ENCODE results near the gene HM13. TPM values are rescaled to one million over a fixed set of nuclear protein-coding genes. Genes with fewer than 3 reads are reported as not detected.

Gene HM13
- total RNA-seq, 1 experiment from 2014 or later, result 103 TPM

DNA sequence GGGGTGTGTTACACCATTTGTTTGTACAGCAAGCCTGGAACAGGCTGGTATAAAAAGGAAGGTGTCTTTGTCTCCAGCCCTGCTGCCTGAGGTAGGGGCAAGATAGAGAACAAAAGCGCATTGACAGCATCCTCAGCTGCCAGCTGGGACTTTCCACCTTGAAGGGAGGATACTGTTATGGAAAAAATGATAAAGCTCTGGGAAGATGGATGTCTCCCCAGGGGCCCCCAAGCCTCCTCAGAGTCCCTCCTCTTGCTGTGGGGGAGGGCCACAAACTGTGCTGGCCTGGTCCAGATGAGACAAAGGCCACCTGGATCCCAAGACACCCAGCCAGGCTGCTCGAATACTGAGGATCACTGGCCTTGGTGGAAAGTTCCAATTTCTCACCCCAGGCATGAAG, 26.1 kb upstream of the HM13 start:
- Mint-ChIP-seq H3K9me3 (peaks cover 41% of the 10 kb centered on the region), H3K36me3 (peaks cover 13% of the 10 kb centered on the region), H3K4me3 (no peak overlapping the region), H3K4me1 (no peaks in the 10 kb centered on the region), H3K27me3 (ENCODE audit: low read depth) (peaks cover 46% of the 10 kb centered on the region), H3K27ac (no peak overlapping the region)
- POLR2A ChIA-PET, result no interaction called here
- no peak for DNase-seq (ENCODE audit: low spot score)
- CTCF ChIA-PET, result interaction anchor here (0.5 to 1.5 kb wide), 3 partner anchors 16 to 69 kb away, joined by 3 to 7 read pairs (median 4); no protein-coding TSS in a partner anchor
- TF ChIP-seq CREM (CRISPR knock-in tag; IDR thresholded peaks at IDR 0.05) (no peak), ZNF121 (CRISPR knock-in tag; IDR thresholded peaks at IDR 0.05) (no peak), JUN (CRISPR knock-in tag; IDR thresholded peaks at IDR 0.05) (no peak), OVOL2 (CRISPR knock-in tag; IDR thresholded peaks at IDR 0.05; ENCODE audit: borderline replicate concordance) (no peak), KAT7 (CRISPR knock-in tag; IDR thresholded peaks at IDR 0.05; ENCODE audit: borderline replicate concordance) (no peak), NR3C1 (CRISPR knock-in tag; conservative IDR thresholded peaks at IDR 0.05; ENCODE audit: low read depth) (no peak), MYBL2 (CRISPR knock-in tag; IDR thresholded peaks at IDR 0.05) (no peak), ESRRA (CRISPR knock-in tag; IDR thresholded peaks at IDR 0.05; ENCODE audit: borderline replicate concordance) (no peak), ZNF263 (CRISPR knock-in tag; IDR thresholded peaks at IDR 0.05; ENCODE audit: low read depth) (no peak), ZNF219 (CRISPR knock-in tag; IDR thresholded peaks at IDR 0.05; ENCODE audit: borderline replicate concordance) (no peak), IRF2 (CRISPR knock-in tag; IDR thresholded peaks at IDR 0.05; ENCODE audit: borderline replicate concordance, low read depth) (no peak), ZNF416 (CRISPR knock-in tag; IDR thresholded peaks at IDR 0.05) (no peak), RORB (CRISPR knock-in tag; IDR thresholded peaks at IDR 0.05) (no peak), TEAD1 (CRISPR knock-in tag; IDR thresholded peaks at IDR 0.05) (no peak)
- TF ChIP-seq, protein P1, sequence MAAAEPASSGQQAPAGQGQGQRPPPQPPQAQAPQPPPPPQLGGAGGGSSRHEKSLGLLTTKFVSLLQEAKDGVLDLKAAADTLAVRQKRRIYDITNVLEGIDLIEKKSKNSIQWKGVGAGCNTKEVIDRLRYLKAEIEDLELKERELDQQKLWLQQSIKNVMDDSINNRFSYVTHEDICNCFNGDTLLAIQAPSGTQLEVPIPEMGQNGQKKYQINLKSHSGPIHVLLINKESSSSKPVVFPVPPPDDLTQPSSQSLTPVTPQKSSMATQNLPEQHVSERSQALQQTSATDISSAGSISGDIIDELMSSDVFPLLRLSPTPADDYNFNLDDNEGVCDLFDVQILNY (CRISPR knock-in tag; IDR thresholded peaks at IDR 0.05), result no peak
- TF ChIP-seq, protein P2, sequence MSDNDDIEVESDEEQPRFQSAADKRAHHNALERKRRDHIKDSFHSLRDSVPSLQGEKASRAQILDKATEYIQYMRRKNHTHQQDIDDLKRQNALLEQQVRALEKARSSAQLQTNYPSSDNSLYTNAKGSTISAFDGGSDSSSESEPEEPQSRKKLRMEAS (CRISPR knock-in tag; IDR thresholded peaks at IDR 0.05), result no peak
- TF ChIP-seq, protein P3, sequence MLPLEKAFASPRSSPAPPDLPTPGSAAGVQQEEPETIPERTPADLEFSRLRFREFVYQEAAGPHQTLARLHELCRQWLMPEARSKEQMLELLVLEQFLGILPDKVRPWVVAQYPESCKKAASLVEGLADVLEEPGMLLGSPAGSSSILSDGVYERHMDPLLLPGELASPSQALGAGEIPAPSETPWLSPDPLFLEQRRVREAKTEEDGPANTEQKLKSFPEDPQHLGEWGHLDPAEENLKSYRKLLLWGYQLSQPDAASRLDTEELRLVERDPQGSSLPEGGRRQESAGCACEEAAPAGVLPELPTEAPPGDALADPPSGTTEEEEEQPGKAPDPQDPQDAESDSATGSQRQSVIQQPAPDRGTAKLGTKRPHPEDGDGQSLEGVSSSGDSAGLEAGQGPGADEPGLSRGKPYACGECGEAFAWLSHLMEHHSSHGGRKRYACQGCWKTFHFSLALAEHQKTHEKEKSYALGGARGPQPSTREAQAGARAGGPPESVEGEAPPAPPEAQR (CRISPR knock-in tag; IDR thresholded peaks at IDR 0.05), result no peak
- TF ChIP-seq, protein P4, sequence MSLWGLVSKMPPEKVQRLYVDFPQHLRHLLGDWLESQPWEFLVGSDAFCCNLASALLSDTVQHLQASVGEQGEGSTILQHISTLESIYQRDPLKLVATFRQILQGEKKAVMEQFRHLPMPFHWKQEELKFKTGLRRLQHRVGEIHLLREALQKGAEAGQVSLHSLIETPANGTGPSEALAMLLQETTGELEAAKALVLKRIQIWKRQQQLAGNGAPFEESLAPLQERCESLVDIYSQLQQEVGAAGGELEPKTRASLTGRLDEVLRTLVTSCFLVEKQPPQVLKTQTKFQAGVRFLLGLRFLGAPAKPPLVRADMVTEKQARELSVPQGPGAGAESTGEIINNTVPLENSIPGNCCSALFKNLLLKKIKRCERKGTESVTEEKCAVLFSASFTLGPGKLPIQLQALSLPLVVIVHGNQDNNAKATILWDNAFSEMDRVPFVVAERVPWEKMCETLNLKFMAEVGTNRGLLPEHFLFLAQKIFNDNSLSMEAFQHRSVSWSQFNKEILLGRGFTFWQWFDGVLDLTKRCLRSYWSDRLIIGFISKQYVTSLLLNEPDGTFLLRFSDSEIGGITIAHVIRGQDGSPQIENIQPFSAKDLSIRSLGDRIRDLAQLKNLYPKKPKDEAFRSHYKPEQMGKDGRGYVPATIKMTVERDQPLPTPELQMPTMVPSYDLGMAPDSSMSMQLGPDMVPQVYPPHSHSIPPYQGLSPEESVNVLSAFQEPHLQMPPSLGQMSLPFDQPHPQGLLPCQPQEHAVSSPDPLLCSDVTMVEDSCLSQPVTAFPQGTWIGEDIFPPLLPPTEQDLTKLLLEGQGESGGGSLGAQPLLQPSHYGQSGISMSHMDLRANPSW (CRISPR knock-in tag; conservative IDR thresholded peaks at IDR 0.05; ENCODE audit: low read depth), result no peak
- TF ChIP-seq, protein P5, sequence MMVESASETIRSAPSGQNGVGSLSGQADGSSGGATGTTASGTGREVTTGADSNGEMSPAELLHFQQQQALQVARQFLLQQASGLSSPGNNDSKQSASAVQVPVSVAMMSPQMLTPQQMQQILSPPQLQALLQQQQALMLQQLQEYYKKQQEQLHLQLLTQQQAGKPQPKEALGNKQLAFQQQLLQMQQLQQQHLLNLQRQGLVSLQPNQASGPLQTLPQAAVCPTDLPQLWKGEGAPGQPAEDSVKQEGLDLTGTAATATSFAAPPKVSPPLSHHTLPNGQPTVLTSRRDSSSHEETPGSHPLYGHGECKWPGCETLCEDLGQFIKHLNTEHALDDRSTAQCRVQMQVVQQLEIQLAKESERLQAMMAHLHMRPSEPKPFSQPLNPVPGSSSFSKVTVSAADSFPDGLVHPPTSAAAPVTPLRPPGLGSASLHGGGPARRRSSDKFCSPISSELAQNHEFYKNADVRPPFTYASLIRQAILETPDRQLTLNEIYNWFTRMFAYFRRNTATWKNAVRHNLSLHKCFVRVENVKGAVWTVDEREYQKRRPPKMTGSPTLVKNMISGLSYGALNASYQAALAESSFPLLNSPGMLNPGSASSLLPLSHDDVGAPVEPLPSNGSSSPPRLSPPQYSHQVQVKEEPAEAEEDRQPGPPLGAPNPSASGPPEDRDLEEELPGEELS (CRISPR knock-in tag; IDR thresholded peaks at IDR 0.05), result no peak
- no peak for ATAC-seq

DNA sequence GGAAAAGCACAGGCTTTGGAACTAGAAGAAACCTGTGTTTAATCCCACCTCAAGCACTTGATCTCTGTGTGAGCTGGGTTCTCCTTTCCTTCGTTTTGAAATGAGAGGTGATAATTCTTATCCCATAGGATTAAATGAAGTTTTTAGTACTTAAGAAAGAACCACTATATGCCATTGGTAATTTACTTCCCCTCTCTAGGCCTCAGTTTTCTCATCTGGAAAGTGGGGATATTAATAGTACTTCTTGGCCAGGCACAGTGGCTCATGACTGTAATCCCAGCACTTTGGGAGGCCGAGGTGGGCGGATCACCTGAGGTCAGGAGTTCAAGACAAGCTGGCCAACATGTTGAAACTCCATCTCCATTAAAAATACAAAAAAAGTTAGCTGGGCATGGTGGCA, 25.1 kb upstream of the HM13 start:
- Mint-ChIP-seq H3K4me1 (no peaks in the 10 kb centered on the region), H3K27ac (no peak overlapping the region)
- TF ChIP-seq, protein P6, sequence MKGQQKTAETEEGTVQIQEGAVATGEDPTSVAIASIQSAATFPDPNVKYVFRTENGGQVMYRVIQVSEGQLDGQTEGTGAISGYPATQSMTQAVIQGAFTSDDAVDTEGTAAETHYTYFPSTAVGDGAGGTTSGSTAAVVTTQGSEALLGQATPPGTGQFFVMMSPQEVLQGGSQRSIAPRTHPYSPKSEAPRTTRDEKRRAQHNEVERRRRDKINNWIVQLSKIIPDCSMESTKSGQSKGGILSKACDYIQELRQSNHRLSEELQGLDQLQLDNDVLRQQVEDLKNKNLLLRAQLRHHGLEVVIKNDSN (CRISPR knock-in tag; IDR thresholded peaks at IDR 0.05), result no peak
- TF ChIP-seq NFE2L1 (CRISPR knock-in tag; IDR thresholded peaks at IDR 0.05), result no peak
- TF ChIP-seq, protein P7, sequence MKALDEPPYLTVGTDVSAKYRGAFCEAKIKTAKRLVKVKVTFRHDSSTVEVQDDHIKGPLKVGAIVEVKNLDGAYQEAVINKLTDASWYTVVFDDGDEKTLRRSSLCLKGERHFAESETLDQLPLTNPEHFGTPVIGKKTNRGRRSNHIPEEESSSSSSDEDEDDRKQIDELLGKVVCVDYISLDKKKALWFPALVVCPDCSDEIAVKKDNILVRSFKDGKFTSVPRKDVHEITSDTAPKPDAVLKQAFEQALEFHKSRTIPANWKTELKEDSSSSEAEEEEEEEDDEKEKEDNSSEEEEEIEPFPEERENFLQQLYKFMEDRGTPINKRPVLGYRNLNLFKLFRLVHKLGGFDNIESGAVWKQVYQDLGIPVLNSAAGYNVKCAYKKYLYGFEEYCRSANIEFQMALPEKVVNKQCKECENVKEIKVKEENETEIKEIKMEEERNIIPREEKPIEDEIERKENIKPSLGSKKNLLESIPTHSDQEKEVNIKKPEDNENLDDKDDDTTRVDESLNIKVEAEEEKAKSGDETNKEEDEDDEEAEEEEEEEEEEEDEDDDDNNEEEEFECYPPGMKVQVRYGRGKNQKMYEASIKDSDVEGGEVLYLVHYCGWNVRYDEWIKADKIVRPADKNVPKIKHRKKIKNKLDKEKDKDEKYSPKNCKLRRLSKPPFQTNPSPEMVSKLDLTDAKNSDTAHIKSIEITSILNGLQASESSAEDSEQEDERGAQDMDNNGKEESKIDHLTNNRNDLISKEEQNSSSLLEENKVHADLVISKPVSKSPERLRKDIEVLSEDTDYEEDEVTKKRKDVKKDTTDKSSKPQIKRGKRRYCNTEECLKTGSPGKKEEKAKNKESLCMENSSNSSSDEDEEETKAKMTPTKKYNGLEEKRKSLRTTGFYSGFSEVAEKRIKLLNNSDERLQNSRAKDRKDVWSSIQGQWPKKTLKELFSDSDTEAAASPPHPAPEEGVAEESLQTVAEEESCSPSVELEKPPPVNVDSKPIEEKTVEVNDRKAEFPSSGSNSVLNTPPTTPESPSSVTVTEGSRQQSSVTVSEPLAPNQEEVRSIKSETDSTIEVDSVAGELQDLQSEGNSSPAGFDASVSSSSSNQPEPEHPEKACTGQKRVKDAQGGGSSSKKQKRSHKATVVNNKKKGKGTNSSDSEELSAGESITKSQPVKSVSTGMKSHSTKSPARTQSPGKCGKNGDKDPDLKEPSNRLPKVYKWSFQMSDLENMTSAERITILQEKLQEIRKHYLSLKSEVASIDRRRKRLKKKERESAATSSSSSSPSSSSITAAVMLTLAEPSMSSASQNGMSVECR (CRISPR knock-in tag; IDR thresholded peaks at IDR 0.05; ENCODE audit: borderline replicate concordance), result no peak
- no peak for TF ChIP-seq IRF2 (CRISPR knock-in tag; IDR thresholded peaks at IDR 0.05; ENCODE audit: borderline replicate concordance, low read depth)
- no peak for TF ChIP-seq ZNF232 (CRISPR knock-in tag; IDR thresholded peaks at IDR 0.05)

More for the DNA sequence above, 25.1 kb upstream of the HM13 start:
- peaks cover 40% of the 10 kb centered on the region for H3K9me3 Mint-ChIP-seq
- CTCF ChIA-PET, result no interaction called here
- no peak for ATAC-seq
- POLR2A ChIA-PET, result no interaction called here
- H3K36me3 Mint-ChIP-seq, result peaks cover 16% of the 10 kb centered on the region
- H3K27me3 Mint-ChIP-seq (ENCODE audit: low read depth), result peaks cover 46% of the 10 kb centered on the region
- DNase-seq (ENCODE audit: low spot score), result no peak
- H3K4me3 Mint-ChIP-seq, result no peak overlapping the region

Measured in WTC11 (cell line).